ENCODE measurements around the gene LPAR2.

The LPAR2 gene

DNA sequence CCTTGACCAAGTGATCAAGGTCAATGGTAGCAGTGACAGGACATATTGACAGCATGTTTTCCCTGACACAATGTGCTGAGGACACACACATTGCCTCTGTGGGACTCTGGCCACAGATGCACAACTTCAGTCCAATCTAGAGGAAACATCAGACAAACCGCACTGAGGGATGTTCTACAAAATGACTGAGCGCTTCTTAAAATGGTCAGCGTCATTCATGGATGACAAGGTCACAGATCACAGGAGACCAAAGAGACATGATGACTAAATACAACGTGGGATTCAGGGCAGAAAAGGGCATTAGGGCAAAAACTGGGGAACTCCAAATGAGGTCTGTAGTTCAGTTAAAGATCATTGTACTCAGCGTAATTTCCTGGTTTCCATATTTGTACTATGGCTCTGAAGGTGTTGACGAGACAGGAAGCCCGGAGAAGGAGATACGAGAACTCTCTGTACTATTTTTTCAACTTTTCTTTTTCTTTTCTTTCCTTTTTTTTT, 30.2 kb downstream of the LPAR2 start:
- no peak for DNase-seq (ENCODE audit: low spot score)

DNA sequence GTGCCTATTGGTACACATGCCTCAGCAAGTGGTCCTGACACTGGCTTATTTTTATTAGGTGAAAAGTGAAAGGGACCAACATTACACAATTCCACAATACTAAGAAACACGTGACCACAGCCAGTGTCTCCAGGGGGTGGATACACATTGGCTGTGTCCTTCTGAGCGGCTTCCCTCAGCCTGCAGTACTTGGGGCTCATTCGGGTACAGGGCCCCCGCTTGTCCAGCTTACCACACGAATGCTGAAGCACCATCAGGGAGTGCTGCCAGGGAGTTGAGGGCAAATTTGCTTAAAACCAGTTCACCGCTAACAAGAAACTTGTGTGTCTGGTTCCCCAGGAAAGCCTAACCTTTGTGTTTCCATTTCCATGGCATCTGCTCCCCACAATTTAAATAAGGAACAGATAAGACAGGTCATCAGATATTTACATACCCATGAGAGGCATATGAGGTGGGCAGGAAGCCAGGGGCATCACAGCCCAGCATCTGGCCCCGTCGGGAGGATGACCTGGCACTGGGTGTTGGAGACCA, 32.8 kb downstream of the LPAR2 start:
- no peak for DNase-seq (ENCODE audit: low spot score)

DNA sequence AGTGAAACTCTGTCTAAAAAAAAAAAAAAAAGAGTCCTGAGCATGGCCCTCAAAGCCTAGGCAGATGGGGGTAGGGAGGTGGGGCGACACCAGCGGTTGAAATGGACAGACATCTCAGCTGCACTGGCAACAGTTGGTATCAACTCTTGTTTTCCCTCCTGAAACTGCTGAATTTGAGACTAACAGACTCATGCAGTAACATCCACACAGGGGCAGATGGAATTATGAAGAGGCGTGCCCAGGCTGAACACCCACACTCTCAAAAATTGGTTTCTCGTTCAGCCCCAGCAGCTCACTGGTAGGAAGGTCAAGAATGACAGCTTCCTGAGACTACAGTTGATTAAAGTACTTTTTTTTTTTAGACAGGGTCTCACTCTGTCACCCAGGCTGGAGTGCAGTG, 33.6 kb downstream of the LPAR2 start:
- no peak for DNase-seq (ENCODE audit: low spot score)

DNA sequence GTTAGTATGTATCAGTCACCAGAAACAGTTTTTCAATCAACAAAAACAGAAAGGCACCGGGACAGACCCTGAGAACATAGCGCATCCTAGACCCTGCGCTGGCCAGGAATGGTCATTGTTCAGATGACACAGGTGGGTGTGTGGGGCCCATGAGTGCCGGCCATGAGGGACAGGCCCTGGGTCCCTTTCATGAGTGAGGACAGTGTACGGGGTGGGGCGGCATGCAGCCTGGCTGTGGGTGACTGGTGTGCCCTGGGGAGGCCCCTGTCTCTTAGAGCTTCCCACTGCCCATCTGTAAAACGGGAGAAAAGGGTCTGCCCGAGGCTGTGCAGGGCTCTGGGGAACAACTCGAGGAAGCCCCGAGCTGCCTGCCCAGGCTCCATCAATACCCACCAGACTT, 35.3 kb downstream of the LPAR2 start:
- DNase-seq (ENCODE audit: low spot score) = no peak

DNA sequence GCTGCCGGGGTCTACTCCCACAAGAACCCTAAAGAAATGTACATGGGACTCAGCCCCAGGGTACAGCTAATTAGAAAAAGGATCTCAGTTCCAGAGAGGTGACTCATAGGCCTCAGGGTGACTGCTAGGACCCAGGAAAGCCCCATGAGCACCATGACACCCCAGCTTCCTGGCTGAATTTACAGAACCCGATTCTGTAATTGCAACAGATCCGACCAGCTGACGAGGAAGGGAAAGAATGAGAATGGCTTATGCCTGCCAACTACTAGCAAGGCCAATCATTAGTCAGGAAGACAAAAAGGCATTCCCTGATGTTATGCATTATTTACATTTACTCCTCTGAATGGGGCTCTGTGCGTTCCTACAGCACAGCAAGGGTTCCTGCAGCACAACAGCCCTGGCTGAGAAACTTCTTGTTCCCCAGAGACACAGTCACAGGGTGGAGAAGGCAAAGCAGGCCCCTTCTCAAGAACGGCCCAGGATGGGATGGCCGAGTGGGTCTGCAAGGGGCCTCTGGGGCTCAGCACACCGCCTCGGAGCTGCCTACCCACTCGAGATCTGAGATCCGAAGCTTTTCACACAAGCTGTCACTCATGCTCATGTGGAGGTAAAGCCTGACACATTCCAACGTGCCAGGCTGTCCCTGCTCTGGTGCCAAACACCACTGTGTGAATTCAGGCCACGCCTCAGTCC, 36.7 kb downstream of the LPAR2 start:
- peak; percentile 80 for DNase-seq (ENCODE audit: low spot score)

DNA sequence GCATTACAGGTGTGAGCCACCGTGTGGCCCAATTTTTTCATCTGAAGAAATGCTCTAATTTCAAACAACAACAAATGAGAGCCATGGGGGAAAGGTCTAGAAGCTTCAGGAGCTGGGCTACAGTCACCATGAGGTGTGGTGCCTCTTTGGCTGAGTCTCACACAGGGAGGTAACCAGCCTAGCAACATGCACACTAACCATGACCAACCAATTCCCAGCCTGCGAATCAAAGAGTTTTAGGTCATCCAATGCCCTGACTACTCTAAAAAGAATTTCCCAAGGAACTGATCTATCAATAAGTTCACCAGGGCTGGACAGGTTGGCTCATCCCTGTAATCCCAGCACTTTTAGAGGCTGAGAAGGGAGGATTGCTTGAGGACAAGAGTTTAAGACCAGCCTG, 39.5 kb downstream of the LPAR2 start:
- no peak for DNase-seq (ENCODE audit: low spot score)

DNA sequence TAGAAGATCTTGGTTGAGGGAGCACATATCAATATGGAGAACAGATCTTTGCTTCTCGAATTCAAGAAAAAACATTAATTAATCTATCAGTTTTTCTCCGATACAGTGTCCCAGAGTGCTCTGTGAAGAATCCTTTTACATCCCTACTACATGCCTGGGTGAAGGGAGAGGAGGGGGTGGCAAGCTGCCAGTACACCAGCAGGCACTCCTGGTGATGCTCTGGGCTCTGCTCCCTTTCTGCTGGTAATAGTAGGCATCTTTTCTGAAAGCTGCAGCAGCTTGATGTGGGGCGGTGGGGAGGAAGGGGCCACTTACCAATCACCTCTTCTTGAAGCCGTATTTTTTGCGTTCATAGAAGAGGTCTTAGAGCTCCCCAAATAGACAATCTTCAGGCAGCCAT, 40.2 kb downstream of the LPAR2 start:
- no peak for DNase-seq (ENCODE audit: low spot score)

DNA sequence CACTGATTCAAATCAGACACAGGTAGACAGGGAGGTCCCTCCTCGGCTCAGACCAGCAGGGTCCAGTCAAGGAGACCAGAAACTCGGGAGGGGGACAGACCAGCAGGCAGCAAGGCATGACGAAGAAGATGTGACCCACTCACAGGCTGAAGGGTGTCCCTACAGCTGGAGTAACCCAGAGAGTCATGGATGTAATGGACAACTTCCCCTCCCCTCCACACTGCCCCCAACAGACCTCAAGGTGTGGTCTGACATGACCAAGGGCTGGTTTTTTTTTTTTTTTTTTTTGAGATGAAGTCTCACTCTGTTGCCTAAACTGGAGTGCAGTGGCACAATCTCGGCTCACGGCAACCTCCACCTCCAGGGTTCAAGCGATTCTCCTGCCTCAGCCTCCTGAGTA, 43.7 kb downstream of the LPAR2 start:
- DNase-seq (ENCODE audit: low spot score) = no peak

DNA sequence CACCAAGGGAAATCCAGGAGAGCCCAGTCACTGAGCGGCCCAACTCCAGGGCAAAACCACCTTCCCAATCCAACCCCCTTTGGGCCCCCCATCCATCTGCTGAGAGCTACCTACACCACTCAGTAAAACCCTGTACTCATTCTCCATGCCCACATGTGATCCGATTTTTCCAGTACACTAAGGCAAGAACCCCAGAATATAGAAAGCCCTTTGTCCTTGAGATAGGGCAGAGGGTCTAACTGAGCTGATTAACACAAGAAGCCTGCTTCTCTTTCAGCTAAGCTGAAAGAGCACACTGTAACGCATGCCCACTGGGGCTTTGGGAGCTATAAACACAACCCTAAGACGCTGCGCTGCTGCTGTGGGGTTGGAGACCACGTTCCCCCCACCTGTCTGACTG, 45.5 kb downstream of the LPAR2 start:
- DNase-seq (ENCODE audit: low spot score) = no peak

DNA sequence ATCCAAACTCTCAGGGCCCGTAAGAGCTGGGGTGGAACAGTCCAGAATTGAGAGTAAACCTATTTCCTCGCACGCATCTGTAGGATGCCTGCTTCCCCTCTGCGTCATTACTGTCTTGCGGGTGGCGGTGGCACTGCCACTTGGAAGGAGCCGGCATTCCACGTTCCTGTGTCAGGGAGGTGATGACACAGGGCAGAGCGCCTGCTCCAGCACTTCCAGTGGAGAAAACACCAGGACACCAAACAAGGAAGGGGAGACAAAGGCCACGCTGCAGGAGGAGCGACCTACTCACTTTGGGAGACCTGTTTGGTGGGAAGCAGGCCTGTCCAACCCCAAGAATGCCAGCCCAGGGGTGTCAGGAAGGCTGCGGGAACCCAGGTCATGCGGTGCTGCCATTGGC, 46.6 kb downstream of the LPAR2 start:
- no peak for DNase-seq (ENCODE audit: low spot score)

DNA sequence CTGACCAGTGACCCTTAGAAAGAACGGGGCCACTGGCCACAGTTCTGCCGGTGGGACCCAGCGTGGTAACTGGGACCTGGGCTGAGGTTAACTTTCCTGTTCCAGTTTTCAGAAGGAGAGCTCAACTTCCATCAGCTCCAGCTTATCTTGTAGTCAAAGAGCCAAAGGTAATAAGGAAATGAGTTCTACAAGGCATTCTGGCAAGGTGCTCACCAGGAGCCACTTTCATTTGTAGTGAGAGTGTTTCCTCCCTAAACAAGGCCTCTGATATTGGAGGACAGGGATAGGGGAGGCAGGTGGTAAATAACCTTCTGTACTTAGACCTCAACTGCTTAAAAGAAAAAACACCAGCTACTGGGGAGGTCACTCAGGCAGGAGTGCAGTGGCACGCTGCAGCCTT, 47.6 kb downstream of the LPAR2 start:
- no peak for DNase-seq (ENCODE audit: low spot score)

DNA sequence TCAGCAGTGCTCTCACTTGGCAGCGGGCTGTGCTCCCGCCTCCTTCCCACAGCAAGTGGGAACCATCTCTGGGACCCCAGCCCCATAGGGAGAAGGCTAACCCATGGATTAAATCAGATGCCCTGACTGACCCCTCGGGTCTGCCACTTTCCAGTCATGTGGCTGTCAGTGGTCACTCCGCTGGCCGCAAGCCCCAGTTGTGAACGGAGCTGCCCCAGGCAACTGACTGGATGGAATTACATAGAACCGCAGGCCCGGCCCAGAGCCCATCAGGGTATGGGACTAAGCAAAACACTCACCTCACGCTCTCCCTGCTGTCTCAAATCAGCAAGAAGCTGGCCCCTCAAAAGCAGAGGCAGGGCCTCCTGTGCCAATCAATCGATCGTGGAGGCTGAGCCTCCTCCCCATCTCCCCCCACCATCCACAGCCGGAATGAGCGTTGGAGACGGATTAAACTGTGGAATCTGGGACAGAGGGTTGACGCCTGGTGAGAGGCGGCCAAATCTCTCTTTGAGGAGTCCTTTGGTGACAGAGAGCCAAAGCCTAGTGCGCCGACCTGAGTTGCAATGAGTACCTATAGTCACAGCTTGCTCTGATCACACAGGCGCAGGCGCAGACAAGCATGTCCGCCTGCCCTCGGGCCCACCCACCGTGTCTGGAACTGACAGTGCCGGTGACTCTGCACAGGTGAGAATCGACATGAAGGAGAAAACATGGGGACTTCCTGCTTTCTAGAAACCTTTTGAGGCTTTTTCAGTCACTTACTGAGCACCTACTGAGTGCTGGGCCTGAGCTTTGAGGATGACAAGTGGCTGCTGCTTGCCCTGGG, 48.3 kb downstream of the LPAR2 start:
- DNase-seq (ENCODE audit: low spot score) = no peak

DNA sequence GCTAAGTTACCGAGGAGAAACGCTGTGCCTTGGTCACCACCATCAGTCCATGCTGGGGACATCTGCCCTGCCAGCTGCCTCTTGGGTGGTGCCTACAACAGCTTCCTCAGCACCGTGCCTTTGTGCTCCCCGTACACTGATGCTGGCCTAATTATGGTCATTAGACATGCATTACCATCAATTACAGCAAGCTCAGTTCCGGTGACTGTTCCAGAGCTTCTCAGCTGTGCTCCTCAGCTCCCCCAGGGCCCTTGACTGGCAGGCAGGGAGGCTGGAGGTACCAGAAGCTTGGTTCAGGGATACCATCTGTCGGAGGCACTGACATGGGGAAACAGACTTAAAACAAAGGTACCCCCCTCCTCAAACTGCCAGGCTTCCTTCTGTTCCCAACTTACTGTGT, 49.8 kb downstream of the LPAR2 start:
- DNase-seq (ENCODE audit: low spot score) = no peak

DNA sequence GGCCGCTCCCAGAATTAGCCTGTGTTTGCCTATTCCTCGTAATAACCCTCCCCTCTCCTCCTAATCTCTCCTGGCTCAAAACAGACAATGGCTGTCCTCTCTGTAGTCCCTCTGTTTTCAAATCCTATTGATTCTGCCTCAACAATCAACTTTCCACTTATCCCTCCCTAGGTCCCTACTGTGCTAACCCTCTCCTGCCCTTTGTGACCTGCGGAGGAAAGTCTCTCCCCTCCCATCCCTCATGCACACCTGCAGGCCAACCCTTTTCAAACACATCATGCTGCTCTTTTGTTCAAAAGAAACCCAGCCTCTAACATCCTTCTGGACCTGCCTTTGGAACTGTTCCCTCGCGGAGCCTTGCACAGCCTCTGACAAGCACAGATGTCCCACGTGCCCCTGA, 52.6 kb downstream of the LPAR2 start:
- DNase-seq (ENCODE audit: low spot score) = no peak

Data from RKO (cell line).